ENCODE data around the gene PDLIM7. TPM values are rescaled to one million over a fixed set of nuclear protein-coding genes. Genes with fewer than 3 reads are reported as not detected.

Gene PDLIM7
- total and polyA plus RNA-seq, 2 of the 8 experiments (the other 6 are each of a cell fraction or from before 2014, with no cell fraction given): 67.3 to 94.2 TPM

GRCh38 chr5:177515580-177515979 lies 18.2 kb upstream of the PDLIM7 start:
- H3K79me1 ChIP-seq (ENCODE audit: low read depth, low read length): peaks cover 5% of the 10 kb centered on the region; the same call in 1 of the 2 replicates
- no peak overlapping the region for H2AFZ ChIP-seq (ENCODE audit: low read length)
- peak overlapping the region; percentile 82 to 98 (median 96); a peak in 5 of 8 replicates for H3K4me3 ChIP-seq (ENCODE audit: extremely low read depth in 1 of 4, insufficient read depth in 2 of 4, low read depth in 3 of 4, low read length in 4 of 4)
- H2AK5ac ChIP-seq (ENCODE audit: low read depth, low read length): no peak overlapping the region
- H3K27ac ChIP-seq (ENCODE audit: low read depth, low read length): no peak overlapping the region
- no peak overlapping the region for H3K14ac ChIP-seq (ENCODE audit: insufficient read length)
- no peak overlapping the region for H3K18ac ChIP-seq (ENCODE audit: extremely low read depth, low read length)
- H2BK5ac ChIP-seq (ENCODE audit: low read depth, low read length): no peak overlapping the region
- H3K23me2 ChIP-seq (ENCODE audit: low read depth, low read length): peaks cover 8% of the 10 kb centered on the region
- no peak overlapping the region for H2BK20ac ChIP-seq (ENCODE audit: low read length)
- H3K4me1 ChIP-seq (replicated peaks in 1 of 4; ENCODE audit: control insufficient read depth in 3 of 4, insufficient read depth in 4 of 4, low read length in 3 of 4): peaks cover 0 to 6% (median 5%) of the 10 kb centered on the region in 4 experiments; a peak in 6 of 7 replicates
- H3K4me2 ChIP-seq (ENCODE audit: insufficient read depth in 1 of 2, low read depth in 2 of 2, low read length in 2 of 2): peak overlapping the region; percentile 87 to 97; a peak in 3 of 4 replicates
- no peak overlapping the region for H4K8ac ChIP-seq (ENCODE audit: extremely low read depth, insufficient read depth, low read length)
- H3K4ac ChIP-seq (replicated peaks; ENCODE audit: insufficient read length, low read depth, low read length): no peak overlapping the region
- H3K9me3 ChIP-seq (ENCODE audit: insufficient read depth in 2 of 2, low read depth in 1 of 2, low read length in 1 of 2): no peaks in the 10 kb centered on the region
- H3K36me3 ChIP-seq (ENCODE audit: control insufficient read depth in 2 of 4, insufficient read depth in 4 of 4, low read length in 3 of 4): peaks cover 34 to 56% (median 53%) of the 10 kb centered on the region in 4 experiments
- H4K91ac ChIP-seq (replicated peaks; ENCODE audit: insufficient read length, low read length): no peak overlapping the region
- no peak overlapping the region for H2BK15ac ChIP-seq (ENCODE audit: low read length)
- H3K27me3 ChIP-seq (replicated peaks in 1 of 4; ENCODE audit: control insufficient read depth in 3 of 4, extremely low read depth in 1 of 4, insufficient read depth in 3 of 4, low read length in 3 of 4): no peaks in the 10 kb centered on the region
- no peak overlapping the region for H2BK120ac ChIP-seq (replicated peaks; ENCODE audit: low read depth, low read length)
- H3K56ac ChIP-seq (replicated peaks; ENCODE audit: insufficient read length, low read depth, low read length): no peak overlapping the region
- H4K20me1 ChIP-seq (replicated peaks in 1 of 2; ENCODE audit: control insufficient read depth in 1 of 2, insufficient read depth in 2 of 2, low read length in 2 of 2): peaks cover 0 to 12% of the 10 kb centered on the region in 2 experiments
- POLR2A ChIA-PET (ENCODE audit: partially characterized antibody): interaction anchor here (0.7 to 4.7 kb wide), 15 partner anchors 8 to 601 kb away, joined by 3 to 53 read pairs (median 7); partner anchors contain the start of genes PDLIM7 and TMED9
- H2BK12ac ChIP-seq (ENCODE audit: low read depth, low read length): no peak overlapping the region
- no peak overlapping the region for H3K9ac ChIP-seq (replicated peaks in 1 of 4; ENCODE audit: extremely low read depth in 1 of 4, low read depth in 3 of 4, low read length in 3 of 4)
- DNase-seq (ENCODE audit: low read depth in 1 of 2, low spot score in 2 of 2): no peak
- no peak for FAIRE-seq
- CTCF ChIA-PET (ENCODE audit: partially characterized antibody): interaction anchor here (1.6 to 20.8 kb wide), 6 partner anchors 9 to 46 kb away, joined by 3 to 306 read pairs (median 4); no protein-coding TSS in a partner anchor
- 92% methylated on average over 7 of the region's 7 CpGs; no CpG with 5 or more reads in 1 of the 2 experiments for WGBS, 2 experiments (ENCODE audit: extremely low coverage in 1 of 2, insufficient coverage in 1 of 2, insufficient read length in 1 of 2, insufficient replicate concordance in 2 of 2, low coverage in 1 of 2, low lambda C conversion rate in 2 of 2, missing lambda C conversion rate in 1 of 2)
- H3K23ac ChIP-seq (ENCODE audit: insufficient read length): no peak overlapping the region
- H4K5ac ChIP-seq (ENCODE audit: insufficient read length, low read depth, low read length): no peak overlapping the region
- peaks cover 0 to 9% of the 10 kb centered on the region in 2 experiments; a peak in 1 of 4 replicates for H3K79me2 ChIP-seq (ENCODE audit: control insufficient read depth in 1 of 2, insufficient read depth in 2 of 2, low read length in 2 of 2)
- TF ChIP-seq TAF7 (optimal IDR thresholded peaks at IDR 0.05; ENCODE audit: borderline replicate concordance, low read depth, low read length): no peak

Measured in H1 (cell line).